A549 (cell line): Measurements from ENCODE around the gene SCG5. TPM values are rescaled to one million over a fixed set of nuclear protein-coding genes. Genes with fewer than 3 reads are reported as not detected.

Experiments used
- ATAC-seq, 2 experiments: fragments of 200-7000 bp in 1 of 2; fragments of >200 bp in 1 of 2; cut with Nextera tagmentation in 1 of 2; cut with Tn5 transposase in 1 of 2; 3 replicates each; pipeline versions ENCODE4 v1.8.0 to v1.9.1; 2018 to 2020; ENCODE audit warnings: mild to moderate bottlenecking in 1 of 2, moderate library complexity in 1 of 2
- CTCF ChIA-PET: fragments of 300-600 bp; sonication (Branson Sonifier 250); formaldehyde crosslinking; extraction: SDS; loops from one replicate; lab custom pipeline; 2021; ENCODE audit warnings: antibody characterized with exemption, inconsistent platforms; lab: Yijun Ruan, JAX
- POLR2A ChIA-PET: fragments of 350-600 bp; formaldehyde crosslinking; extraction: SDS; loops from one replicate; lab custom pipeline; 2021; ENCODE audit warnings: antibody characterized with exemption, inconsistent platforms; lab: Yijun Ruan, JAX
- DNase-seq, 2 experiments: peaks; one replicate each; pipeline versions ENCODE4 v3.0.0 to v3.0.0-alpha.2; 2011 to 2016; ENCODE audit warnings: low read depth in 1 of 2, low spot score in 1 of 2
- FAIRE-seq: peaks from 2 replicates; lab custom pipeline; 2011; peaks lifted over from hg19 to GRCh38; lab: Jason Lieb, UNC
- H3K27ac ChIP-seq, 2 experiments: fragments of >200 bp; sonication (Bioruptor Twin); formaldehyde crosslinking; 3 replicates each; pipeline ENCODE4 v1.5.1; 2016 to 2017
- H3K4me1 ChIP-seq: fragments of >200 bp; sonication (Bioruptor Twin); formaldehyde crosslinking; 3 replicates; pipeline ENCODE4 v1.6.1; 2016
- H3K4me2 ChIP-seq: fragments of >200 bp; sonication (Bioruptor Twin); formaldehyde crosslinking; 3 replicates; pipeline ENCODE4 v1.6.1; 2016
- H3K4me3 ChIP-seq: fragments of >200 bp; sonication (Bioruptor Twin); formaldehyde crosslinking; 3 replicates; pipeline ENCODE4 v1.5.1; 2016
- H3K9me3 ChIP-seq: fragments of >200 bp; sonication (Bioruptor Twin); formaldehyde crosslinking; 3 replicates; pipeline ENCODE4 v1.6.1; 2016
- ELK1 ChIP-seq: fragments of 150-350 bp; IDR thresholded peaks from 2 replicates; pipeline ENCODE4 v1.6.1; 2014; ENCODE audit warnings: low read depth, mild to moderate bottlenecking, low read length
- EP300 ChIP-seq, 2 experiments: fragments of >200 bp; sonication (Bioruptor Twin); formaldehyde crosslinking; IDR thresholded peaks; 2 replicates in 1 of 2; 3 replicates in 1 of 2; pipeline ENCODE4 v1.6.1; 2016 to 2017
- FOSL2 ChIP-seq, 2 experiments: fragments of 450-650 bp in 1 of 2; fragments of >200 bp in 1 of 2; sonication (Bioruptor Twin) in 1 of 2; formaldehyde crosslinking; IDR thresholded peaks; 2 replicates each; pipeline versions ENCODE4 v1.5.0 to v1.6.1; 2016 to 2020; ENCODE audit warnings: mild to moderate bottlenecking in 1 of 2, moderate library complexity in 1 of 2
- FOXS1 ChIP-seq: fragments of 250-450 bp; sonication (Bioruptor Pico); IDR thresholded peaks from 2 replicates; pipeline ENCODE4 v1.5.0; 2020; ENCODE audit warnings: mild to moderate bottlenecking, moderate library complexity
- GATA3 ChIP-seq: IDR thresholded peaks from 2 replicates; pipeline ENCODE4 v1.6.1; 2012; ENCODE audit warnings: borderline replicate concordance
- HDAC2 ChIP-seq: fragments of 200-600 bp; sonication (generic); IDR thresholded peaks from 2 replicates; pipeline ENCODE4 v1.6.1; 2016
- JUN ChIP-seq, 2 experiments: fragments of >200 bp; sonication (Bioruptor Twin); formaldehyde crosslinking; IDR thresholded peaks; 2 replicates in 1 of 2; 3 replicates in 1 of 2; pipeline ENCODE4 v1.6.1; 2016 to 2017
- JUNB ChIP-seq: fragments of >200 bp; sonication (Bioruptor Twin); formaldehyde crosslinking; IDR thresholded peaks from 2 replicates; pipeline ENCODE4 v1.6.1; 2016
- KDM5A ChIP-seq: fragments of 200-600 bp; sonication (generic); IDR thresholded peaks from 2 replicates; pipeline ENCODE4 v1.6.1; 2016; ENCODE audit warnings: antibody characterized with exemption, mild to moderate bottlenecking
- MAX ChIP-seq: IDR thresholded peaks from 2 replicates; pipeline ENCODE4 v1.6.1; 2012
- NPAS2 ChIP-seq: fragments of 250-450 bp; sonication (Bioruptor Pico); IDR thresholded peaks from 2 replicates; pipeline ENCODE4 v1.8.0; 2022; ENCODE audit warnings: mild to moderate bottlenecking, moderate library complexity, borderline replicate concordance
- POLR2A ChIP-seq: IDR thresholded peaks from 2 replicates; pipeline ENCODE4 v1.6.1; 2012; ENCODE audit warnings: mild to moderate bottlenecking, low read length
- POLR2AphosphoS2 ChIP-seq: conservative IDR thresholded peaks from 2 replicates; pipeline ENCODE4 v1.6.1; 2012; ENCODE audit warnings: low read length, improper control_type of control experiment, inconsistent platforms
- RAD21 ChIP-seq, 2 experiments: fragments of >200 bp in 1 of 2; sonication (Bioruptor Twin) in 1 of 2; formaldehyde crosslinking in 1 of 2; IDR thresholded peaks in 1 of 2; conservative IDR thresholded peaks in 1 of 2; 2 replicates in 1 of 2; 3 replicates in 1 of 2; pipeline ENCODE4 v1.6.1; 2012 to 2018; ENCODE audit warnings: inconsistent platforms in 1 of 2
- REST ChIP-seq: fragments of 200-600 bp; sonication (generic); IDR thresholded peaks from 2 replicates; pipeline ENCODE4 v1.6.1; 2016; ENCODE audit warnings: antibody characterized with exemption, mild to moderate bottlenecking, moderate library complexity
- RNF2 ChIP-seq: fragments of 200-600 bp; sonication (generic); IDR thresholded peaks from 2 replicates; pipeline ENCODE4 v1.6.1; 2016; ENCODE audit warnings: low read depth, mild to moderate bottlenecking, antibody characterized with exemption, moderate library complexity, borderline replicate concordance
- SREBF2 ChIP-seq: fragments of 450-650 bp; IDR thresholded peaks from 2 replicates; pipeline ENCODE4 v1.6.1; 2014; ENCODE audit warnings: mild to moderate bottlenecking, moderate library complexity
- TFCP2L1 ChIP-seq: fragments of 250-450 bp; sonication (Bioruptor Pico); IDR thresholded peaks from 2 replicates; pipeline ENCODE4 v1.5.0; 2021; ENCODE audit warnings: mild to moderate bottlenecking
- TP53 ChIP-seq: fragments of 250-450 bp; sonication (Bioruptor Pico); IDR thresholded peaks from 2 replicates; pipeline ENCODE4 v1.5.0; 2021; ENCODE audit warnings: mild to moderate bottlenecking, moderate library complexity
- USF2 ChIP-seq: fragments of 450-650 bp; IDR thresholded peaks from 2 replicates; pipeline ENCODE4 v1.6.1; 2014; ENCODE audit warnings: antibody characterized with exemption
- ZNF302 ChIP-seq: fragments of 250-450 bp; sonication (Bioruptor Pico); IDR thresholded peaks from 2 replicates; pipeline ENCODE4 v1.9.0; 2021; ENCODE audit warnings: inconsistent platforms, mild to moderate bottlenecking, moderate library complexity
- WGBS: methylation state at CpG from one replicate; pipeline ENCODE4 v1.1.6; 2017; ENCODE audit errors: missing lambda C conversion rate; 5-methylcytosine and 5-hydroxymethylcytosine counted together
- polyA plus RNA-seq, 4 experiments: library from polyadenylated mRNA; depleted of rRNA in 3 of 4; stranded (reverse); fragments of >200 nt; fragmentation: RNase III in 1 of 4; extraction: RNeasy Plus Mini Kit Qiagen cat#74134 plus additional on column Dnase treatment in 1 of 4; gene quantifications; 2 replicates in 3 of 4; 3 replicates in 1 of 4; pipeline ENCODE4 v1.2.3, GENCODE V29; 2011 to 2017

The SCG5 gene
- polyA plus RNA-seq, 2 of the 4 experiments (the other 2 are of a cell fraction): 1.4 to 9.4 TPM

GRCh38 chr15:32671339-32672325, 30.1 kb downstream of the SCG5 start:
- no peak overlapping the region for H3K4me2 ChIP-seq
- H3K9me3 ChIP-seq: no peaks in the 10 kb centered on the region
- ChIA-PET CTCF (interaction anchor here (0.9 to 2.6 kb wide), 10 partner anchors 8 to 325 kb away, joined by 3 to 11 read pairs (median 6); no protein-coding TSS in a partner anchor), POLR2A (no interaction called here)
- H3K4me1 ChIP-seq: peaks cover 38% of the 10 kb centered on the region
- DNase-seq (no peak), ATAC-seq (no peak), FAIRE-seq (no peak)
- no peak overlapping the region for H3K4me3 ChIP-seq
- TF ChIP-seq FOXS1 (CRISPR knock-in tag) (no peak), ELK1 (no peak), NPAS2 (no peak), ZNF302 (CRISPR knock-in tag) (no peak), RNF2 (no peak), TP53 (CRISPR knock-in tag) (no peak), TFCP2L1 (CRISPR knock-in tag) (no peak), REST (no peak), POLR2A (no peak)
- H3K27ac ChIP-seq: peak overlapping the region in 1 of 2 experiments; percentile 22; a peak in 2 of 6 replicates
- WGBS: 95% methylated on average over 29 of the region's 29 CpGs

- WGBS: 91% methylated on average over 2 of the region's 2 CpGs
- ATAC-seq: no peak
- TF ChIP-seq HDAC2: no peak
- no peak for TF ChIP-seq USF2
- no peak for TF ChIP-seq SREBF2
- TF ChIP-seq GATA3: no peak
- TF ChIP-seq KDM5A: no peak
- TF ChIP-seq EP300 (IDR thresholded peaks at IDR 0.05): no peak
- no peak for TF ChIP-seq MAX
- no peak for TF ChIP-seq POLR2A
- TF ChIP-seq FOSL2 (IDR thresholded peaks at IDR 0.05): no peak
- TF ChIP-seq FOSL2 (CRISPR knock-in tag; IDR thresholded peaks at IDR 0.05): no peak
- TF ChIP-seq POLR2AphosphoS2: no peak
- no peak for TF ChIP-seq JUN (IDR thresholded peaks at IDR 0.05)
- TF ChIP-seq RAD21 (conservative IDR thresholded peaks at IDR 0.05 in 1 of 2, IDR thresholded peaks at IDR 0.05 in 1 of 2): no peak
- TF ChIP-seq ELK1: no peak
- no peak for TF ChIP-seq JUNB
Measured at GRCh38 chr15:32674681-32675080, 33.2 kb downstream of the SCG5 start.

More at GRCh38 chr15:32674681-32675080, 33.2 kb downstream of the SCG5 start:
- DNase-seq (no peak), FAIRE-seq (no peak)
- no peak overlapping the region for H3K4me3 ChIP-seq
- H3K4me2 ChIP-seq: no peak overlapping the region
- peaks cover 51% of the 10 kb centered on the region for H3K4me1 ChIP-seq
- peak overlapping the region; percentile 14 to 15; a peak in 1 of 6 replicates for H3K27ac ChIP-seq
- no peaks in the 10 kb centered on the region for H3K9me3 ChIP-seq
- ChIA-PET CTCF (interaction anchor here (0.8 to 2.9 kb wide), 9 partner anchors 9 to 177 kb away, joined by 3 to 33 read pairs (median 3); no protein-coding TSS in a partner anchor), POLR2A (no interaction called here)
